Right lobe of liver (tissue), 6 donors: Measurements from ENCODE around the gene PLCB1. TPM values are rescaled to one million over a fixed set of nuclear protein-coding genes. Genes with fewer than 3 reads are reported as not detected.

Source experiments
- ATAC-seq, 4 donors: fragments of 200-7000 bp; cut with Tn5 transposase; one replicate each; pipeline ENCODE4 v1.9.1; 2020; ENCODE audit warnings: mild to moderate bottlenecking in 4 of 4, moderate library complexity in 4 of 4
- DNase-seq, 3 donors: peaks; one replicate each; pipeline ENCODE4 v3.0.0-alpha.2; 2020
- H3K27ac ChIP-seq, 3 donors: fragments of 200-600 bp; one replicate each; pipeline ENCODE4 v1.8.0; 2022
- H3K27me3 ChIP-seq, 2 donors: fragments of 200-600 bp; one replicate each; pipeline ENCODE4 v1.8.0; 2022
- H3K36me3 ChIP-seq, 4 donors: fragments of 200-600 bp; sonication (generic) in 1 of 4; one replicate each; pipeline versions ENCODE4 v1.5.1 to v1.8.0; 2017 to 2022; ENCODE audit warnings: control low read depth in 1 of 4
- H3K4me1 ChIP-seq, 4 donors: fragments of 200-600 bp; sonication (generic) in 1 of 4; one replicate each; pipeline versions ENCODE4 v1.5.1 to v1.8.0; 2017 to 2022; ENCODE audit warnings: control low read depth in 1 of 4
- H3K4me3 ChIP-seq, 3 donors: fragments of 200-600 bp; one replicate each; pipeline ENCODE4 v1.8.0; 2022
- H3K9me3 ChIP-seq, 4 donors: fragments of 200-600 bp; sonication (generic) in 1 of 4; one replicate each; pipeline versions ENCODE4 v1.5.1 to v1.8.0; 2017 to 2022; ENCODE audit warnings: control low read depth in 1 of 4
- CTCF ChIP-seq, 4 donors: fragments of 200-600 bp in 3 of 4; fragments of 450-650 bp in 1 of 4; IDR thresholded peaks; one replicate each; pipeline versions ENCODE4 v1.5.1 to v1.8.0; 2016 to 2022; ENCODE audit warnings: antibody characterized with exemption in 4 of 4, mild to moderate bottlenecking in 2 of 4
- POLR2A ChIP-seq: fragments of 450-650 bp; IDR thresholded peaks from one replicate; pipeline ENCODE4 v1.6.1; 2017; ENCODE audit warnings: antibody characterized with exemption, mild to moderate bottlenecking
- WGBS: methylation state at CpG from one replicate; pipeline ENCODE4 v1.1.6; 2018; ENCODE audit warnings: low coverage, low lambda C conversion rate; ENCODE audit not compliant: insufficient coverage; ENCODE audit errors: missing lambda C conversion rate; 5-methylcytosine and 5-hydroxymethylcytosine counted together
- intact Hi-C, 2 donors: fragments of 100-400 bp; cut with DNase I; formaldehyde crosslinking; loops; one replicate each; pipeline versions ENCODE4 v1.11.2 to v1.14.1; 2022
- total RNA-seq, 6 experiments: library from RNA; depleted of rRNA in 2 of 6; stranded (reverse); fragments of >200 nt in 2 of 6; fragmentation: NEBNext Ultra II Directional in 3 of 6; extraction: Animal tissue kit (Norgen Biotek cat#: 25700) in 3 of 6; gene quantifications; one replicate each; pipeline versions ENCODE4 v1.1.0 to v1.2.4, GENCODE V29; 2016 to 2023
- donor health status: DM: no; HTN: yes; CAD: no.
- donor health status: DM: no; HTN: no; CAD: no.
- donor health status: DM: no; HTN: no; CAD: no.
- donor health status: DM: no; HTN: yes; CAD: no.
- donor health status: DM: no; HTN: yes; CAD: no.

PLCB1 gene
- total RNA-seq, 6 experiments from 2014 or later = 5.0 to 9.9 (median 5.7) TPM

GRCh38 chr20:8862092-8862491 is 730.0 kb downstream of the PLCB1 start:
- no peak overlapping the region for H3K27ac ChIP-seq
- no peak for TF ChIP-seq CTCF (IDR thresholded peaks at IDR 0.05)
- no peak for TF ChIP-seq POLR2A
- intact Hi-C loops = no loop called here
- 90% methylated on average over 4 of the region's 4 CpGs for WGBS
- H3K4me3 ChIP-seq = no peak overlapping the region
- no peak for ATAC-seq
- H3K27me3 ChIP-seq = no peaks in the 10 kb centered on the region
- no peaks in the 10 kb centered on the region for H3K4me1 ChIP-seq
- H3K36me3 ChIP-seq = no peaks in the 10 kb centered on the region
- no peak for DNase-seq
- H3K9me3 ChIP-seq = no peaks in the 10 kb centered on the region

GRCh38 chr20:8865636-8866035 is 733.6 kb downstream of the PLCB1 start:
- ATAC-seq (no peak), DNase-seq (no peak)
- no peak overlapping the region for H3K27ac ChIP-seq
- TF ChIP-seq CTCF (IDR thresholded peaks at IDR 0.05) = no peak
- TF ChIP-seq POLR2A = no peak
- no peaks in the 10 kb centered on the region for H3K27me3 ChIP-seq
- WGBS = 87% methylated on average over 3 of the region's 3 CpGs
- H3K36me3 ChIP-seq = no peaks in the 10 kb centered on the region
- H3K4me1 ChIP-seq = no peaks in the 10 kb centered on the region
- intact Hi-C loops = no loop called here
- H3K4me3 ChIP-seq = no peak overlapping the region
- H3K9me3 ChIP-seq = no peaks in the 10 kb centered on the region

- Histone ChIP-seq H3K27ac (no peak overlapping the region), H3K4me1 (no peaks in the 10 kb centered on the region), H3K27me3 (no peaks in the 10 kb centered on the region), H3K4me3 (no peak overlapping the region), H3K36me3 (no peaks in the 10 kb centered on the region), H3K9me3 (no peaks in the 10 kb centered on the region)
- 68% methylated on average over 6 of the region's 7 CpGs for WGBS
- intact Hi-C loops = no loop called here
- DNase-seq (no peak), ATAC-seq (no peak)
- TF ChIP-seq POLR2A = no peak
These were observed 735.1 kb downstream of the PLCB1 start for GRCh38 chr20:8867038-8867740.

- Histone ChIP-seq H3K4me3 (no peak overlapping the region), H3K27ac (no peak overlapping the region), H3K27me3 (no peaks in the 10 kb centered on the region), H3K36me3 (no peaks in the 10 kb centered on the region), H3K4me1 (no peaks in the 10 kb centered on the region), H3K9me3 (no peaks in the 10 kb centered on the region)
- intact Hi-C loops = no loop called here
- 71% methylated on average over 1 of the region's 1 CpG for WGBS
- DNase-seq (no peak), ATAC-seq (no peak)
- TF ChIP-seq POLR2A (no peak), CTCF (IDR thresholded peaks at IDR 0.05) (no peak)
These were observed 738.6 kb downstream of the PLCB1 start for GRCh38 chr20:8870652-8871051.

GRCh38 chr20:8874437-8874836 is 742.4 kb downstream of the PLCB1 start:
- no peaks in the 10 kb centered on the region for H3K27me3 ChIP-seq
- H3K4me1 ChIP-seq = no peaks in the 10 kb centered on the region
- no peaks in the 10 kb centered on the region for H3K36me3 ChIP-seq
- no peaks in the 10 kb centered on the region for H3K9me3 ChIP-seq
- DNase-seq (no peak), ATAC-seq (no peak)
- no peak overlapping the region for H3K27ac ChIP-seq
- H3K4me3 ChIP-seq = no peak overlapping the region
- WGBS = 53% methylated on average over 1 of the region's 1 CpG
- no peak for TF ChIP-seq CTCF (IDR thresholded peaks at IDR 0.05)
- TF ChIP-seq POLR2A = no peak
- intact Hi-C loops = no loop called here
